Lower leg skin (tissue), 3 donors: ENCODE measurements around the gene STOX1.

Source experiments
- POLR2A ChIP-seq, 2 donors: fragments of 450-650 bp; IDR thresholded peaks; one replicate each; pipeline ENCODE4 v1.6.1; 2016 to 2017; ENCODE audit warnings: antibody characterized with exemption in 2 of 2, mild to moderate bottlenecking in 1 of 2, moderate library complexity in 1 of 2
- TF ChIP-seq, protein P1 (sequence below), 3 donors: fragments of 450-650 bp; IDR thresholded peaks; one replicate each; pipeline ENCODE4 v1.5.1; 2016; ENCODE audit warnings: antibody characterized with exemption in 3 of 3, mild to moderate bottlenecking in 3 of 3, moderate library complexity in 2 of 3

- TF ChIP-seq POLR2A (IDR thresholded peaks at IDR 0.05) = no peak
- TF ChIP-seq, protein P1, sequence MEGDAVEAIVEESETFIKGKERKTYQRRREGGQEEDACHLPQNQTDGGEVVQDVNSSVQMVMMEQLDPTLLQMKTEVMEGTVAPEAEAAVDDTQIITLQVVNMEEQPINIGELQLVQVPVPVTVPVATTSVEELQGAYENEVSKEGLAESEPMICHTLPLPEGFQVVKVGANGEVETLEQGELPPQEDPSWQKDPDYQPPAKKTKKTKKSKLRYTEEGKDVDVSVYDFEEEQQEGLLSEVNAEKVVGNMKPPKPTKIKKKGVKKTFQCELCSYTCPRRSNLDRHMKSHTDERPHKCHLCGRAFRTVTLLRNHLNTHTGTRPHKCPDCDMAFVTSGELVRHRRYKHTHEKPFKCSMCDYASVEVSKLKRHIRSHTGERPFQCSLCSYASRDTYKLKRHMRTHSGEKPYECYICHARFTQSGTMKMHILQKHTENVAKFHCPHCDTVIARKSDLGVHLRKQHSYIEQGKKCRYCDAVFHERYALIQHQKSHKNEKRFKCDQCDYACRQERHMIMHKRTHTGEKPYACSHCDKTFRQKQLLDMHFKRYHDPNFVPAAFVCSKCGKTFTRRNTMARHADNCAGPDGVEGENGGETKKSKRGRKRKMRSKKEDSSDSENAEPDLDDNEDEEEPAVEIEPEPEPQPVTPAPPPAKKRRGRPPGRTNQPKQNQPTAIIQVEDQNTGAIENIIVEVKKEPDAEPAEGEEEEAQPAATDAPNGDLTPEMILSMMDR (IDR thresholded peaks at IDR 0.05) = no peak
Observed at GRCh38 chr10:68880181-68880580, 52.9 kb downstream of the STOX1 start.
